Caco-2 (cell line): ENCODE data around the gene DRAP1. TPM values are rescaled to one million over a fixed set of nuclear protein-coding genes. Genes with fewer than 3 reads are reported as not detected.

Experiments
- BruUV-seq: library from RNA; stranded (reverse); fragments of 400-500 nt; replicated peaks from 2 replicates; lab custom pipeline; 2021; lab: Mats Ljungman, UMichigan
- CTCF ChIA-PET: fragments of 300-600 bp; sonication (Branson Sonifier 250); formaldehyde crosslinking; loops from one replicate; lab custom pipeline; 2022; ENCODE audit warnings: antibody characterized with exemption; lab: Charles Lee
- POLR2A ChIA-PET: fragments of 300-600 bp; sonication (Branson Sonifier 250); formaldehyde crosslinking; loops from one replicate; lab custom pipeline; 2022; ENCODE audit warnings: antibody characterized with exemption; lab: Charles Lee
- DNase-seq, 2 experiments: peaks; one replicate each; pipeline versions ENCODE4 v3.0.0 to v3.0.0-alpha.2; 2020 to 2022
- H3K27me3 ChIP-seq: replicated peaks from 2 replicates; pipeline ENCODE4 v1.6.0; 2011; ENCODE audit warnings: low read length; ENCODE audit not compliant: control insufficient read depth, insufficient read depth
- H3K36me3 ChIP-seq: 2 replicates; pipeline ENCODE4 v1.5.1; 2011; ENCODE audit warnings: low read length; ENCODE audit not compliant: control insufficient read depth, insufficient read depth
- H3K4me1 ChIP-seq: fragments of 250-450 bp; sonication (Bioruptor Pico); 2 replicates; pipeline ENCODE4 v1.5.1; 2020; ENCODE audit warnings: mild to moderate bottlenecking
- H3K4me3 ChIP-seq: 2 replicates; pipeline ENCODE4 v1.5.1; 2011; ENCODE audit warnings: low read depth, mild to moderate bottlenecking, control low read depth, low read length
- H3K9me3 ChIP-seq: fragments of 250-450 bp; sonication (Bioruptor Pico); 2 replicates; pipeline ENCODE4 v1.5.1; 2020; ENCODE audit warnings: mild to moderate bottlenecking, moderate library complexity
- H3K27ac Mint-ChIP-seq: one replicate; pipeline ENCODE4 v1.8.0; 2022; ENCODE audit warnings: mixed read lengths; ENCODE audit not compliant: unreplicated experiment
- H3K27me3 Mint-ChIP-seq: one replicate; pipeline ENCODE4 v1.8.0; 2022; ENCODE audit warnings: mixed read lengths; ENCODE audit not compliant: insufficient read depth, unreplicated experiment
- H3K36me3 Mint-ChIP-seq: one replicate; pipeline ENCODE4 v1.8.0; 2022; ENCODE audit warnings: mild to moderate bottlenecking, mixed read lengths; ENCODE audit not compliant: insufficient read depth, unreplicated experiment
- H3K4me1 Mint-ChIP-seq: one replicate; pipeline ENCODE4 v1.8.0; 2022; ENCODE audit warnings: low read depth, mixed read lengths; ENCODE audit not compliant: unreplicated experiment
- H3K4me3 Mint-ChIP-seq: one replicate; pipeline ENCODE4 v1.8.0; 2022; ENCODE audit warnings: mild to moderate bottlenecking, moderate library complexity, mixed read lengths; ENCODE audit not compliant: unreplicated experiment
- H3K9me3 Mint-ChIP-seq: one replicate; pipeline ENCODE4 v1.8.0; 2022; ENCODE audit warnings: mixed read lengths; ENCODE audit not compliant: unreplicated experiment
- intact Hi-C: fragments of 100-400 bp; cut with micrococcal nuclease; formaldehyde crosslinking; loops from one replicate; pipeline ENCODE4 v1.10.0; 2022; ENCODE audit not compliant: unreplicated experiment
- total RNA-seq: library from RNA; stranded (reverse); gene quantifications from 2 replicates; pipeline ENCODE4 v1.2.3, GENCODE V29; 2022
- TF ChIP-seq, protein P1 (sequence below), 2 experiments: fragments of 200-600 bp in 1 of 2; IDR thresholded peaks; 1 replicate in 1 of 2; 2 replicates in 1 of 2; pipeline versions ENCODE4 v1.5.1 to v1.8.0; 2011 to 2022; ENCODE audit warnings: antibody characterized with exemption in 1 of 2, control low read depth in 1 of 2, inconsistent platforms in 1 of 2, low read depth in 1 of 2, low read length in 1 of 2, mild to moderate bottlenecking in 1 of 2, moderate library complexity in 1 of 2; ENCODE audit not compliant: insufficient read depth in 1 of 2, severe bottlenecking in 1 of 2, unreplicated experiment in 1 of 2

The DRAP1 gene
- total RNA-seq, 1 experiment from 2014 or later = 91.0 TPM

DNA sequence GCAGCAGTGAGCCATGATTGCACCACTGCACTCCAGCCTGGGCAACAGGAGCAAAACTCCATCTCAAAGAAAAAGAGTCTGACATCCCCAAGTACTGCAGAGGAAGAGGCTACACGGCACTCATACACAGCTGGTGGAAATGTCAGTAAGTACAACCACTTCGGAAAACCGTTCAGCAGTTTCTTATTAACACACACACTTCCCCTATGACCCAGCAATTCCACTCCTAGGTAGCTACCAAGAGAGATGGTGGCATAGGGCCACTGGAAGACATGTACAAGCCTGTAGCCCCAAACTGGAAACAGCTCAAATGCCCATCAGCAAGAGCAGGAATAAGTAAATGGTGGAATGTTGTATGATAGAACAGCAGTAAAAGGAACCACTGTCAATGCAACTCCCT lies 3.3 kb downstream of the DRAP1 start:
- Mint-ChIP-seq H3K27me3 (no peaks in the 10 kb centered on the region), H3K9me3 (no peaks in the 10 kb centered on the region), H3K4me3 (no peak overlapping the region), H3K4me1 (no peaks in the 10 kb centered on the region), H3K36me3 (peaks cover 25% of the 10 kb centered on the region), H3K27ac (no peak overlapping the region)
- no peak overlapping the region for H3K4me3 ChIP-seq
- H3K27me3 ChIP-seq = no peaks in the 10 kb centered on the region
- POLR2A ChIA-PET = no interaction called here
- DNase-seq = no peak
- intact Hi-C loops = no loop called here
- CTCF ChIA-PET = interaction anchor here (1.1 kb wide), 1 partner anchor 34 kb away, joined by 3 read pairs; the partner anchor contains the start of gene FIBP
- H3K4me1 ChIP-seq = peaks cover 12% of the 10 kb centered on the region; the same call in 1 of the 2 replicates
- no TSS peak for BruUV-seq
- no peaks in the 10 kb centered on the region; the same call in 1 of the 2 replicates for H3K36me3 ChIP-seq
- H3K9me3 ChIP-seq = no peaks in the 10 kb centered on the region
- TF ChIP-seq, protein P1, sequence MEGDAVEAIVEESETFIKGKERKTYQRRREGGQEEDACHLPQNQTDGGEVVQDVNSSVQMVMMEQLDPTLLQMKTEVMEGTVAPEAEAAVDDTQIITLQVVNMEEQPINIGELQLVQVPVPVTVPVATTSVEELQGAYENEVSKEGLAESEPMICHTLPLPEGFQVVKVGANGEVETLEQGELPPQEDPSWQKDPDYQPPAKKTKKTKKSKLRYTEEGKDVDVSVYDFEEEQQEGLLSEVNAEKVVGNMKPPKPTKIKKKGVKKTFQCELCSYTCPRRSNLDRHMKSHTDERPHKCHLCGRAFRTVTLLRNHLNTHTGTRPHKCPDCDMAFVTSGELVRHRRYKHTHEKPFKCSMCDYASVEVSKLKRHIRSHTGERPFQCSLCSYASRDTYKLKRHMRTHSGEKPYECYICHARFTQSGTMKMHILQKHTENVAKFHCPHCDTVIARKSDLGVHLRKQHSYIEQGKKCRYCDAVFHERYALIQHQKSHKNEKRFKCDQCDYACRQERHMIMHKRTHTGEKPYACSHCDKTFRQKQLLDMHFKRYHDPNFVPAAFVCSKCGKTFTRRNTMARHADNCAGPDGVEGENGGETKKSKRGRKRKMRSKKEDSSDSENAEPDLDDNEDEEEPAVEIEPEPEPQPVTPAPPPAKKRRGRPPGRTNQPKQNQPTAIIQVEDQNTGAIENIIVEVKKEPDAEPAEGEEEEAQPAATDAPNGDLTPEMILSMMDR (IDR thresholded peaks at IDR 0.05; ENCODE audit: insufficient read depth in 1 of 2, low read depth in 1 of 2, low read length in 1 of 2, severe bottlenecking in 1 of 2, unreplicated experiment in 1 of 2) = no peak

DNA sequence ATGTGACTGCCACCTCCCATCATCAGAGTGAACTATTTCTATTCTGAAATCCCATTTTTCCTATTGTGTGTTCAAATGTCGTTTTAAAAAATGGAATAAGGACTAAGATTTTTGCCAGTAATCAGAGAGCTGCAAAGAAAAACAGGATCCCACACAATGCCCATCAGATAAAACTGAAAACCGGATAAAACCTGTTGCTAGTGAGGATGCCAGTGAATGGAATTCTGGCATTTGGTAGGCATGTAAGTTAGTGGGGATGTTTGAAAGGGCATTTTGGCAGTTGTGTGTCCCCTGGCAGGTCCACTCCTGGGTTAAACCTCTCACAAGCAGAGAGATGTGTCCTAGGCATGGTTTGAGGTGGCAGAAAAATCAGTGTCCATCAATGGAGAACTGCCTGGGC lies 6.2 kb downstream of the DRAP1 start:
- Mint-ChIP-seq H3K4me1 (no peaks in the 10 kb centered on the region), H3K4me3 (no peak overlapping the region), H3K27ac (no peak overlapping the region), H3K36me3 (peaks cover 18% of the 10 kb centered on the region), H3K27me3 (no peaks in the 10 kb centered on the region), H3K9me3 (no peaks in the 10 kb centered on the region)
- intact Hi-C loops = no loop called here
- H3K9me3 ChIP-seq = no peaks in the 10 kb centered on the region
- DNase-seq = no peak
- no peaks in the 10 kb centered on the region; the same call in 1 of the 2 replicates for H3K36me3 ChIP-seq
- no peak overlapping the region for H3K4me3 ChIP-seq
- TF ChIP-seq, protein P1 (IDR thresholded peaks at IDR 0.05; ENCODE audit: insufficient read depth in 1 of 2, low read depth in 1 of 2, low read length in 1 of 2, severe bottlenecking in 1 of 2, unreplicated experiment in 1 of 2) = no peak
- no peaks in the 10 kb centered on the region for H3K27me3 ChIP-seq
- peaks cover 2% of the 10 kb centered on the region; the same call in 1 of the 2 replicates for H3K4me1 ChIP-seq
- BruUV-seq = no TSS peak
- ChIA-PET POLR2A (no interaction called here), CTCF (no interaction called here)

DNA sequence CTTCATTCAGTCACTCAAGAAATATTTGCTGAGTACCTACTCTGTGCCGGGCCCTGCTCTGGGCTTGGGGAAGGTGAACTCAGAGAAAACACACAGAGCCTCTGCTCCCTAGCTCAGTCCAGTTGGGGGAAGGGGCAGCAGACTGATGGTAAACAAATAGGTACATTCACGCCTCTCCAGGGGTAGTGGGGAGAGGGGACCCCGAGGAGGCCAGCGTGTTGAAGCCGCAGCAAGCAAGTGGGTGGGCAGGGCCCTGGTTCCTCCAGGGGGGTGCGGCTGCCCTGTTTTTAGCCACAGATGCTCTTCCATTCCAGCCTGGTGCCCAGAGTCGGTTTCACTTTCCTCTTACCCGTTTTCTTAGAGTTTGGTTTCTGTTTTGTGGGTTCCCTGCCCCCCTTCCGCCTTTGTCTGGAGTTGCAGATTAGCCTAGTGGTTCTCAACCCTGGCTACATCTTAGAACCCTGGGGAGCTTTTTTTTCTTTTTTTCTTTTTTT lies 8.7 kb downstream of the DRAP1 start:
- Mint-ChIP-seq H3K4me3 (no peak overlapping the region), H3K4me1 (no peaks in the 10 kb centered on the region), H3K9me3 (no peaks in the 10 kb centered on the region), H3K27ac (no peak overlapping the region), H3K36me3 (peaks cover 6% of the 10 kb centered on the region), H3K27me3 (no peaks in the 10 kb centered on the region)
- intact Hi-C loops = no loop called here
- no peaks in the 10 kb centered on the region for H3K9me3 ChIP-seq
- DNase-seq = no peak
- TF ChIP-seq, protein P1 (IDR thresholded peaks at IDR 0.05; ENCODE audit: insufficient read depth in 1 of 2, low read depth in 1 of 2, low read length in 1 of 2, severe bottlenecking in 1 of 2, unreplicated experiment in 1 of 2) = no peak
- no peaks in the 10 kb centered on the region for H3K27me3 ChIP-seq
- no peaks in the 10 kb centered on the region for H3K4me1 ChIP-seq
- no peaks in the 10 kb centered on the region for H3K36me3 ChIP-seq
- ChIA-PET CTCF (no interaction called here), POLR2A (no interaction called here)
- BruUV-seq = no TSS peak
- no peak overlapping the region for H3K4me3 ChIP-seq
